Measurements from ENCODE around the gene QARS1.
A peak's percentile ranks its signal among the peaks of the same experiment; 100 is the strongest.

The QARS1 gene

GRCh38 chr3:49120438-49121131, 16.0 kb upstream of the QARS1 start, which contains the start of gene USP19:
USP19 (minus strand) TSS chr3:49120823; CDS start chr3:49119145, 1,678 bp downstream.
- peak; percentile 97 for DNase-seq (ENCODE audit: low spot score)

GRCh38 chr3:49120096-49120437, 15.5 kb upstream of the QARS1 start:
- DNase-seq (ENCODE audit: low spot score): peak; percentile 13

GRCh38 chr3:49119439-49119838, 14.9 kb upstream of the QARS1 start:
- DNase-seq (ENCODE audit: low spot score): peak; percentile 21

- no peak for DNase-seq (ENCODE audit: low spot score)
These were observed 14.5 kb upstream of the QARS1 start for GRCh38 chr3:49119036-49119435.

GRCh38 chr3:49112262-49112661, 7.7 kb upstream of the QARS1 start:
- no peak for DNase-seq (ENCODE audit: low spot score)

GRCh38 chr3:49111347-49111746, 6.8 kb upstream of the QARS1 start:
- no peak for DNase-seq (ENCODE audit: low spot score)

GRCh38 chr3:49110780-49111179, 6.2 kb upstream of the QARS1 start:
- no peak for DNase-seq (ENCODE audit: low spot score)

- DNase-seq (ENCODE audit: low spot score): no peak
These were observed 3.8 kb upstream of the QARS1 start for GRCh38 chr3:49108346-49108745.

- no peak for DNase-seq (ENCODE audit: low spot score)
These were observed 518 bp downstream of the QARS1 start for GRCh38 chr3:49104052-49104426.

- DNase-seq (ENCODE audit: low spot score): no peak
These were observed 4.4 kb downstream of the QARS1 start for GRCh38 chr3:49100046-49100615.

- DNase-seq (ENCODE audit: low spot score): no peak
These were observed 5.5 kb downstream of the QARS1 start for GRCh38 chr3:49098910-49099630.

- DNase-seq (ENCODE audit: low spot score): no peak
These were observed 6.1 kb downstream of the QARS1 start for GRCh38 chr3:49098429-49098828.

GRCh38 chr3:49093853-49094767, 10.4 kb downstream of the QARS1 start, which contains the start of gene QRICH1:
QRICH1 (minus strand) TSS chr3:49094071; CDS start chr3:49077017, 17,054 bp downstream.
- peak; percentile 93 for DNase-seq (ENCODE audit: low spot score)

- peak; percentile 81 for DNase-seq (ENCODE audit: low spot score)
These were observed 11.4 kb downstream of the QARS1 start for GRCh38 chr3:49092938-49093852.

GRCh38 chr3:49081429-49081828, 23.1 kb downstream of the QARS1 start:
- DNase-seq (ENCODE audit: low spot score): no peak

GRCh38 chr3:49079270-49079669, 25.3 kb downstream of the QARS1 start:
- no peak for DNase-seq (ENCODE audit: low spot score)

GRCh38 chr3:49076646-49077045, 27.9 kb downstream of the QARS1 start:
- no peak for DNase-seq (ENCODE audit: low spot score)

- no peak for DNase-seq (ENCODE audit: low spot score)
These were observed 28.4 kb downstream of the QARS1 start for GRCh38 chr3:49076116-49076515.

- no peak for DNase-seq (ENCODE audit: low spot score)
These were observed 46.5 kb downstream of the QARS1 start for GRCh38 chr3:49058011-49058410.

GRCh38 chr3:49057268-49057667, 47.3 kb downstream of the QARS1 start:
- DNase-seq (ENCODE audit: low spot score): no peak

GRCh38 chr3:49054344-49054862, 50.2 kb downstream of the QARS1 start:
- no peak for DNase-seq (ENCODE audit: low spot score)

Data from AG20443 (cell line).